DMS114 treated with DMSO at 0.1 percent for 48 hours (cell line): ENCODE measurements around the gene ATOX1.
"Not testable (repeated sequence)": the region's sequence is repeated elsewhere in the genome, so short reads cannot be mapped to it uniquely, and the experiment has no call there.

ENCODE experiments used
- DNase-seq: peaks from one replicate; lab custom pipeline; 2025; ENCODE audit not compliant: unreplicated experiment; lab: John Stamatoyannopoulos, UW

ATOX1 gene

GRCh38 chr5:151734064-151734408, 24.4 kb downstream of the ATOX1 start:
- DNase-seq = no peak

GRCh38 chr5:151733358-151734063, 24.9 kb downstream of the ATOX1 start:
- DNase-seq = no peak

DNA sequence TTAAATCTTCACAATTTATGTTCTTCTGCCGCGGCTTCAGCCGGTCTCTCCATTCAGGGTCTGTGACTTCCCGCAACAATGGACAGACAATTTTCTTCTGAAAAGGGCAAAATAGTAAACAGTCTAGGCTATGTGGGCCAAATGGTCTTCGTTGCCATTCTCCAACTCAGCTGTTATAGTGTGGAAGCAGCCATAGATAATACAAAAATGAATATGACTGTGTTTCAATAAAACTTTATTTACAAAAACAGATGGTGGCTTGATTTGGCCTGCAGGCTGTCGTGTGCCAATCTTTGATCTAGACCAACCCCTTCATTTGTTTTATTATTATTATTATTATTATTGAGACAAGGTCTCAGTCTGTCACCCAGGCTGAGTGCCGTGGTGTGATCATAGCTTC, 28.1 kb downstream of the ATOX1 start:
- DNase-seq = no peak

GRCh38 chr5:151729597-151729996, 28.8 kb downstream of the ATOX1 start:
- DNase-seq = not testable (repeated sequence)

- no peak for DNase-seq
Measured at GRCh38 chr5:151724360-151724759, 34.1 kb downstream of the ATOX1 start.

- DNase-seq = no peak
Measured at GRCh38 chr5:151722546-151722945, 35.9 kb downstream of the ATOX1 start.

DNA sequence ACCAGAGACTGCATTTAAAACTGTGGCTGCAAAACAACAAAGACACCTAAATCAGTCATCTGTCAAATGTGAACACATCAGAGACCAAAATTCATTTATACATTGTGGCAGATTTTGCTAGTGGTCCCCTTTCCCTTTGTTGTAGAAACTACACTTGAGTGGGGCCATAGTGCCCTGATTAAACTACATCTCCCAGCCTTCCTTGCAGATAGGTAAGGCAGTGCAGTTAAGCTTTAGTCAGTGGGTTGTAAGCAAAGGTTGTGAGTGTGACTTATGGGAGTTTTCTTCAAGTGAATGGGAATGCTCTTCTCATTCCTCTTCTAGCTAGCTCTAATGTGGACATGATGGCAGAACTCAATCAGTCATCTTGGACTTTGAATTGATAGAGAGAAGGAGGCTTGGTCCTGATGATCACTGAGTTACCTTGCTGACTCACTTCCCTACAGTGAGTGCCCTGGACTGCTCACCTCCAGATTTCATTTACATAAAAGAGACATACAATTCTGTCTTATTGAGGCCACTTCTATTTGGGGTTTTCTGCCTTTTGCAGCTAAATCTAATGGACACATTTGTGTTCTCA, 36.5 kb downstream of the ATOX1 start:
- DNase-seq = no peak

- DNase-seq = no peak
Measured at GRCh38 chr5:151721087-151721646, 37.3 kb downstream of the ATOX1 start.

GRCh38 chr5:151720215-151720614, 38.2 kb downstream of the ATOX1 start:
- no peak for DNase-seq

GRCh38 chr5:151719228-151720000, 39.0 kb downstream of the ATOX1 start:
- DNase-seq = no peak

DNA sequence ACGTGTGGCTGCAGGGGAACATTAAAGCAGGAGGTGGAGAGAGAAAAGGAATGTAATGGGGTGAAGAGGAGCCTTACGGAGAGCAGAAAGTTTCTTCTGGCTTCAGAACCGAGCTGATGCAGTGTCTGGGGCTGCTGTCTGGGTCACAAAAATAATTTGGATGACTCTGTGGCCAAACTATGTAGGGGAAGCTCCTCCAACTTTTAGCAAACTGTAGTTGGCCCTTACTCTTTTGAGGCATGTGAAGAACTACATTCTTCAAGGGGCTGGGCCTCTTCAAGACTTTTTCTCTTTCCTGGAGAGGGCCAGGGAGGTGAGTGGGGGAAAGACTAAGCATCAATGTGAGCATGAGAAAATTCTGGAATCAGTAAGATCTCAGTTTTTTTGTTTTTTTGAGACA, 39.8 kb downstream of the ATOX1 start:
- DNase-seq = no peak

- DNase-seq = no peak
Measured at GRCh38 chr5:151718153-151718552, 40.3 kb downstream of the ATOX1 start.

DNA sequence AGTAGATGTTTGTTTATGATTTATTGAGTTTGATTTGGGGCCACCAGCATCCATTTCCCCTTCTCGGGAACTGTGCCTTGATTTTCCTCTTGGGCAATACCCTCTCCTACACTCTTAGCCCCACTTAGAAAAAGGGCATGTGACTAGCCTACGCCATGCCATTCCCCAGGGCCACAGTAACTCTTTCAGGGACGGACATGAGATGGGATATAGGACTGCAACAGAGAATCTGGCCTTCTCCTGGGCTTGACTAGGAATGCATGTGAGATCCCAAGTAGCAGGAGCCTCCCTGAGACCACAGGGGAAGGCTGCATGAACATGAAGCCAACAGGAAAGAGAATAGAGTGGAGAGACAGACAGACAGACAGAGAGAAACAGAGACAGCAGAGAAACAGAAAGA, 41.0 kb downstream of the ATOX1 start:
- DNase-seq = no peak

GRCh38 chr5:151709109-151709735, 49.2 kb downstream of the ATOX1 start:
- no peak for DNase-seq

- no peak for DNase-seq
Measured at GRCh38 chr5:151708126-151708525, 50.3 kb downstream of the ATOX1 start.

GRCh38 chr5:151707567-151707966, 50.9 kb downstream of the ATOX1 start:
- DNase-seq = no peak

DNA sequence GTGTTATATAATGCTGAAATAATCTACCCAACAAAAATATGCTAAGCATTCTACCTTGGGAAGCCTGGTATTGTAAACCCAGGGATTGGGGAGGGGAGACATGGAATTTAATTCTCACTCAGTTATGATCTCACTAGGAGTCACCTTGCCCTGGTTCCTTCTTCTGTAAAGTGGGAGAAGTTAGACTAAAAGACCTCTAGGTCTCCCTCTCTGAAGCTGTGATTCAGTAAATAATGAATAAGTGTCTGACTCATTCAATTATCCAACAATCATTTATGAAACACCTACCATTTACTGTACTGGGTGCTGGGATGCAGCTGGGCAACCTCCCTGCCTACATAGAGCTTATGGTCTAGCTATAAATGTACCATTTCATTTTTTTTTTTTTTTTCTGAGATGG, 51.5 kb downstream of the ATOX1 start:
- DNase-seq = no peak

- no peak for DNase-seq
Measured at GRCh38 chr5:151703780-151704179, 54.7 kb downstream of the ATOX1 start.

DNA sequence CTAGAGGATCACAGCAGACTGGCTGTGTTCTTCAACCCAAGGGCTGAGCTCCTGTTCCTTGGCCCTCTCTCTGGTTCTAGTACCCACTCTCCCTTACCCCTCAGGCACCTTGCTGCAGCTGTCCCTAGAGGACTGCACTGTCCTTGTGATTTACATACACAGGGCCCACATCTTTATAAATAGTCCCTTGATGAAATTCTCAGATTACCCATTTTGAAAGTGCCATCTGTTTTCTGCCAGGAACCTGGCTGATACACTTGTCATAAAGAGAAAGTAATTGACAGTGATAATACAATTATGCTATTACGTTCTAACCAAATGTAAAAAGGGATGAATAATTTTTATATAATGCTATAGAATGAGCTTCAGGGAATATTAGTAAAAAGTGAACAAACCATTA, 55.2 kb downstream of the ATOX1 start:
- no peak for DNase-seq

- DNase-seq = no peak
Measured at GRCh38 chr5:151700820-151701219, 57.6 kb downstream of the ATOX1 start.

- DNase-seq = no peak
Measured at GRCh38 chr5:151700296-151700695, 58.1 kb downstream of the ATOX1 start.
